ENCODE results near the gene GVQW3. TPM values are rescaled to one million over a fixed set of nuclear protein-coding genes. Genes with fewer than 3 reads are reported as not detected.

Gene GVQW3
- total RNA-seq, 1 experiment from 2014 or later, result 4.7 TPM

GRCh38 chr11:76368490-76368889 lies 12.6 kb upstream of the GVQW3 start:
- Histone ChIP-seq H2AFZ (ENCODE audit: low read depth, low read length, poor library complexity, severe bottlenecking) (no peak overlapping the region), H3K9ac (ENCODE audit: low read length) (no peak overlapping the region), H3K36me3 (ENCODE audit: control insufficient read depth in 1 of 2, insufficient read depth in 2 of 2, low read length in 2 of 2) (no peaks in the 10 kb centered on the region), H3K9me2 (ENCODE audit: insufficient read depth) (no peaks in the 10 kb centered on the region), H3K4me2 (ENCODE audit: low read length) (no peak overlapping the region), H3K4me1 (ENCODE audit: control insufficient read depth in 1 of 2, insufficient read depth in 2 of 2, low read length in 2 of 2) (peaks cover 7 to 12% of the 10 kb centered on the region in 2 experiments; a peak in 3 of 4 replicates), H3K79me2 (ENCODE audit: insufficient read depth, low read length) (peaks cover 95% of the 10 kb centered on the region), H3K4me3 (replicated peaks in 1 of 2; ENCODE audit: low read depth in 1 of 2, low read length in 2 of 2) (no peak overlapping the region), H3K27me3 (ENCODE audit: insufficient read depth, low read length) (no peaks in the 10 kb centered on the region), H3K27ac (ENCODE audit: low read depth, low read length) (no peak overlapping the region), H3K9me3 (ENCODE audit: control insufficient read depth in 1 of 2, insufficient read depth in 1 of 2, low read depth in 1 of 2, low read length in 2 of 2) (no peaks in the 10 kb centered on the region), H4K20me1 (ENCODE audit: insufficient read depth) (peaks cover 6% of the 10 kb centered on the region; the same call in 1 of the 2 replicates)
- TF ChIP-seq EZH2phosphoT487 (IDR thresholded peaks at IDR 0.05; ENCODE audit: borderline replicate concordance) (no peak), TCF7L2 (IDR thresholded peaks at IDR 0.05; ENCODE audit: borderline replicate concordance, extremely low read depth, insufficient read depth, insufficient read length) (no peak), ZFX (IDR thresholded peaks at IDR 0.05) (no peak), FOSL1 (IDR thresholded peaks at IDR 0.05; ENCODE audit: low read depth) (no peak), CEBPB (IDR thresholded peaks at IDR 0.05; ENCODE audit: low read depth) (no peak), MAX (IDR thresholded peaks at IDR 0.05) (no peak), ATF3 (IDR thresholded peaks at IDR 0.05) (no peak), SRF (IDR thresholded peaks at IDR 0.05; ENCODE audit: low read depth) (no peak), YY1 (IDR thresholded peaks at IDR 0.05; ENCODE audit: extremely low read depth, insufficient replicate concordance, low read depth, low read length) (no peak), SIN3A (IDR thresholded peaks at IDR 0.05; ENCODE audit: low read depth) (no peak), POLR2A (IDR thresholded peaks at IDR 0.05; ENCODE audit: borderline replicate concordance, extremely low read depth, insufficient read depth, insufficient read length) (no peak), ELF1 (IDR thresholded peaks at IDR 0.05; ENCODE audit: borderline replicate concordance, low read depth) (no peak), RAD21 (IDR thresholded peaks at IDR 0.05; ENCODE audit: low read depth) (no peak), ZNF274 (IDR thresholded peaks at IDR 0.05; ENCODE audit: low read depth, low read length) (no peak), JUND (IDR thresholded peaks at IDR 0.05) (no peak), SP1 (IDR thresholded peaks at IDR 0.05; ENCODE audit: low read depth) (no peak), EGR1 (IDR thresholded peaks at IDR 0.05; ENCODE audit: low read depth) (no peak), CTCF (IDR thresholded peaks at IDR 0.05 in 2 of 3, conservative IDR thresholded peaks at IDR 0.05 in 1 of 3; ENCODE audit: borderline replicate concordance in 1 of 3, insufficient read depth in 1 of 3, low read depth in 2 of 3, low read length in 2 of 3) (no peak)
- ATAC-seq (no peak), DNase-seq (ENCODE audit: low read depth, low spot score) (no peak)
- intact Hi-C loops (cut with micrococcal nuclease), result no loop called here
- POLR2A ChIA-PET, result no interaction called here
- CTCF ChIA-PET, result no interaction called here
- RAD21 ChIA-PET (ENCODE audit: low non-redundant PET in 1 of 2, low total read pairs in 2 of 2, uncharacterized antibody in 2 of 2, unreplicated experiment in 2 of 2), result no interaction called here
- no TSS peak for BruUV-seq (replicated peaks)

All from HCT116 (cell line).